D341Med (cell line): ENCODE results near the gene DGKQ.
"Not testable (repeated sequence)": the region's sequence is repeated elsewhere in the genome, so short reads cannot be mapped to it uniquely, and the experiment has no call there.

Source experiments
- DNase-seq: peaks from one replicate; pipeline ENCODE4 v3.0.0; 2012; ENCODE audit warnings: low spot score

Gene DGKQ

DNA sequence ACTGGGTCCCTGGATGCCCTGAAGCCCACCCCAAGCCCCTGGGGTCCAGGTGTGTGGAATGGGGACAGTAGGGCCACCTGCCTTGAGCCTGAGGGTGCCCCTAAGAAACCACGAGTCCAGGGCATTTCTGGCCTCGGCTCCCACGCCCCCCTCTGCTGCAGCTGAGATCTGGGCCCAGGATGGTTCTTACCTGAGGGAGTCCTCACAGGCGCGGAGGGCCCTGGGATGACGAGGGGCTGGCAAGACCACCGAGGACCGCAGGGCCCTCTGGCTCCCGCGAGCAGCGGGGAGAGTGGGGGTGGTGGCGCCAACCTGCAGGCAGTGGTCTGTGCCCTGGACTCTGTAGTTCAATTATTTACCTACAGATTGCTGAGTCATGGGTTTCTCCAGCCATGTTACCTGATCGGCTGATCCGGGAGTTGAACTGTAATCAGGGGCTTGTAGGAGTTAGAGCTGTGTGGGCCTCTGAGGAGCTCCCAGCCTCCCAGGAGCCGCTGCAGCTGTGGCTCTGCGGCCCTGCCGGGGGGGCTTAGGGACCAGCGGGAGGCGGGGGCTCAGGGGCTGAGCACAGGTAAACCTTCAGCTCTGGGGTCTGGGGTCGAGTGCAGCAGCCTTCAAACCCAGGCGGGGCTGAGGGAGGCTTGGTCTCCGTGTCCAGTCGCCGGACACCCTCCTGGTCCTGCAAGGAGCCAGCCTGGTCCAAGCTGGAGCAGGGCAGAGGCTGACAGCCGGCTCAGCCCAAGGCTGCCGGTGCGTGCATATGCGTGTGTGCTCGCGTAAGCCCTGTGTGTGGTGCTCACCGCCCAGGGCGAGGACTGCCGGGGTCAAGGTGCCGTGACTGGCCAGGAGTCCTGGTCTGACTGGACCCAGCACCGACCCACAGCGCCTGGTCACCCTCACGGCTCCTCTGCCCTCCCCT lies 20.0 kb upstream of the DGKQ start, which contains the start of gene SLC26A1:
Gene SLC26A1, minus strand, starts transcription at position 294 of the 919 bp plus-strand sequence. CDS start 1,701 bp downstream, outside the sequence.
- no peak for DNase-seq

DNA sequence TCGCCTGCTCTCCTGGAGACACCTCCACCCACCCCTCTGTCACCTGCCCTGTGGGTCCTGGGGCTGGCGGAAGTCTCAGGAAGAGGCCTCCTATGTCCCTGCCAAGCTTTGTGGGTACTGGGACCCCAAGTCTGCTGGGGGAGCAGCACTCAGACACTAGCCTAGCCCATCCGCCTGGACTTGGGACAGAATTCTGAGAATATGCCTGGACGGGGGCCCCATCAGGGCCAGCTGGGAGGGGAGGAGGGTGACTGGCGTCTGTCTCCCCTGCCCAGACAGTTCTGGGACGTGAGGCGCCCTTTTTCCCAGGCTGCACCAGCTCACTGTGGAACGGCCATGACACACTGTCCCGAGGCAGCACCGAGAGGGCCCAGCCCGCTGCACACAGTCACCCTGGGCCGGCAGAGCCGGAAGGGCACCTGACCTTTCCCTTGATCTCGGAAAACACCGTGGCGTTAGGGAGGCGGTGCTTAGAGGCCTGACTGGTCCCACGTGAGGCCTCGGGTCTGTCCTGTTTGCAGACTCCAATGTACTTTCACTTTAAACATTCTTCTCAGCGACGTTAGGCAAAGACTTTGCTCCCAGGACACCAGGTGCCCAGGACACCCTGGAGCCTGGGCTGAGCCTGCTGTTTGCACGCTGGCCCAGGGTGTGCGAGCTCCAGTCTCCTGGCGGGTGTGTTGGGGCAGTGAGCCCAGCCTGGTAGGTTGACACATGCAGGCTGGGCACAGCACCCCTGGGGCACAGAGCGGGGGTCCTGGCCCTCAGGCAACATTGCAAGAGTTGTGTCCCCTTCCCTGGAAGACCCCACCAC lies 19.1 kb upstream of the DGKQ start:
- DNase-seq: no peak

DNA sequence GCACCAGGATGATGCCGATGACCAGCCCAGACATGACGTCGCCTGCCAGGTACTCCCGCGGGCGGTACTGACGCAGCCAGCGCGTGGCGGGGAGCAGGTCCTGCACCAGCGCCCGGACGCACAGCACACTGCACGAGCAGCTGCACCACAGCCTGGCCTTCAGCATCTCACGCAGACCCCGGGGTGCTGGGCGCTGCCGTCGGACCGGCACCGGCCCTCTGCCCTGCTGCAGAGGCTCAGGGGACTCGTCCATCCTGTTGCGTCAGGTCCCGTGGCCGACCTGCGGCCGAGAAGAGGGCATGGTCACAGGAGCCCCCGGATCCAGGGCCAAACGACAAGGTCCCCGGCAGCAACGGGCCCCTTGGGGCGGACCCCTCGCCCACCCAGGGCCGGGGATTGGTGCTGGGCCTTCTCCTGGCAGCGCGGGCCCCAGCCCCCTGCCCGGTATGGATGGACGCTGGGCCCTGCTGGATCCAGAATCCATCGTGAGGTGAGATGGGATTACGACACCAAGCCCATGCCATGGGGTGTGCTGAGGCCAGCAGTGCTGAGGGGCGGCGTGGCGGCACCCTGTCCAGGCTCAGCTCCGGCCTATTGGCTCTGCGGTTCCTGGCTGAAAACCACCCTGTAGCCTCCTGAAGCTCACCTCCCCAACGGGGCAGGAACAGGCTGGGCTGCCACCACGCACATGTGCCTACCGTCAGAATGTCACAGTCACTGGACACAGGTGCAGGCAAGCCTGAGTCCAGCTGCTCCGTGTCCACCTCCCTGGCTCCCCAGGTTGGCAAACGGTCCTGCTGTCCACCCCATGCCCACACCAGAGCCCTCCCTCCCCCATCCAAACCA lies 18.3 kb upstream of the DGKQ start:
- no peak for DNase-seq

- no peak for DNase-seq
These were observed 17.5 kb upstream of the DGKQ start for GRCh38 chr4:990746-991367.

DNA sequence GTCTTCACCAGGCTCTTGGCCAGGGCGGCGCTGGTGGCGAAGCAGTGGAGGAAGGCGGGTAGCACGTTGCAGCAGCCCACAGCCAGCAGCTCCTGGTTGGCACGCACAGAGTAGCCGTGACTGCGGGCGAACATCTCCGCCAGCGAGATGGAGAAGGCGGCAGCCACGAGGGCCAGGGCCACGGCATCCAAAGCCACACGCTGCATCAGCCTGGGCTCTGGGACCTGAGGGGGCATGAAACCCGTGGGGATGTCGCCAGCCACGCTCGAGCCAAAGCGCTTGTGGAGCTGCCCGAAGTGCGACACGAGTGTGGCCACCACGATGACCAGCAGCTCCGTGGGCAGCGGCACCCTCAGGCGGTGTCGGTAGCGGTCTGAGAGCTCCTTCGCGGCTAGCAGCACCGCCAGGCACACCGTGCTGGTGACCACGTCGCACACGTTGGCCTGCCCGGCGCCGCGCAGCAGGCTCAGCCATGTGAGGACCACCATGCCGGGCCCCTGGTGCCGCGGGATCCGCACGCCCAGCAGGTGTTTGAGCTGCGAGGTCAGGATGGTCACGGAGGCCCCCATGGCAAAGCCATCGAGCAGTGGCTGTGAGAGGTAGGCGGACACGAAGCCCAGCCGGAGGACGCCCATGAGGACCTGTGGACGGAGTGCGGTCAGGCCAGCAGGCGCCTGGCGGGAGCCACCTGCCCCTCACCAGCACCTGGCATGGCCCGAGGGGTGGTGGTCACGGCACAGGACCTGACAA lies 16.5 kb upstream of the DGKQ start:
- no peak for DNase-seq

- DNase-seq: no peak
These were observed 15.7 kb upstream of the DGKQ start for GRCh38 chr4:988726-989721.

- DNase-seq: no peak
These were observed 14.5 kb upstream of the DGKQ start for GRCh38 chr4:987624-988513.

DNA sequence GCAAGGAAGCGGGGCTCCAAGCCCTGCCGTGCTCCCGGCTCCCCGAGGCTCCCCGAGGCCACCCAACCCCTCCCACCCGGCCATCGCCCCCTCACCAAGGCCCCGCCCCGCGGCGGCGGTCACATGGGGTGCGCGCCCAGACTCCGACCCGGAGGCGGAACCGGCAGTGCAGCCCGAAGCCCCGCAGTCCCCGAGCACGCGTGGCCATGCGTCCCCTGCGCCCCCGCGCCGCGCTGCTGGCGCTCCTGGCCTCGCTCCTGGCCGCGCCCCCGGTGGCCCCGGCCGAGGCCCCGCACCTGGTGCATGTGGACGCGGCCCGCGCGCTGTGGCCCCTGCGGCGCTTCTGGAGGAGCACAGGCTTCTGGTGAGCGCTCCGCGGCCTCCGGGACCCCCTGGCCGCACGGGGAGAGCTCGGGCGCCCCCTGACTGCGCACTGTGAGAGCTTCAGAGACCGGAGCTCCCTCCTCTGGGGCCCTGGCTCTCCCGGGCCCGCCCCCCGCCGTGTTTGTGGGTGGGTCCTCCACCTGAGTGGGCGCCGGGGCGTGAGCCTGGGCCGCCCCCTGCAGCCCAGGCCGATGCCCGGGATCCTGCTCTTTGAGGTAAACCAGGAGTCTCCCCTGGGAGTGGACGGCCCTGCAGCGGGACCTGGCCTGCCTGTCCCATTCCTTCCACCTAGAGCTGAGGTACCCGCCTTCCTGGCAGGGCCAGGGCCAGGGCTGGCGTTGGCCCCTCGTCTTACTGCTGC lies 13.7 kb upstream of the DGKQ start, which contains the start of gene IDUA:
Gene IDUA, plus strand, starts transcription at position 166 of the 745 bp plus-strand sequence. Its CDS starts 41 bp downstream, at position 207.
- DNase-seq: peak; percentile 94

DNA sequence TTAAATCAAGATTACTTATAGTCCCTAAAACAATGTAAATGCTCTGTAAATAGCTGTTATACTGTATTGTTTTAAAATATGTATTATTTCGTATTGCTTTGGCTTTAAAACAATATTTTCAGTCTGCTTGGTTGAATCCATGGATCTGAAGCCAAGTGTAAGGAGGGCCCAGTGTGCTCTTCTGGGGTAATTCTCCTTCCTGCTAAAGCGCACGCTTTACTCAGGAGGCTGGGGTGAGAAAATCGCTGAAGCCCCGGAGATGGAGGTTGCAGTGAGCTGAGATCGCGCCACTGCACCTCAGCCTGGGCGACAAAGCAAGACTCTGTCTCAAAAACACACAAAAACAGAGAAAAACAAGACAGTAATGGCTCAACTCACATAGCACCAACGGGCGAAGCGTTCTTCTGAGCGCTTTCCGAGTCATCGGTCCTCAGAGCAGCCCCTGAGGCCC lies 13.1 kb upstream of the DGKQ start:
- no peak for DNase-seq

- no peak for DNase-seq
These were observed 11.9 kb upstream of the DGKQ start for GRCh38 chr4:985123-985830.

DNA sequence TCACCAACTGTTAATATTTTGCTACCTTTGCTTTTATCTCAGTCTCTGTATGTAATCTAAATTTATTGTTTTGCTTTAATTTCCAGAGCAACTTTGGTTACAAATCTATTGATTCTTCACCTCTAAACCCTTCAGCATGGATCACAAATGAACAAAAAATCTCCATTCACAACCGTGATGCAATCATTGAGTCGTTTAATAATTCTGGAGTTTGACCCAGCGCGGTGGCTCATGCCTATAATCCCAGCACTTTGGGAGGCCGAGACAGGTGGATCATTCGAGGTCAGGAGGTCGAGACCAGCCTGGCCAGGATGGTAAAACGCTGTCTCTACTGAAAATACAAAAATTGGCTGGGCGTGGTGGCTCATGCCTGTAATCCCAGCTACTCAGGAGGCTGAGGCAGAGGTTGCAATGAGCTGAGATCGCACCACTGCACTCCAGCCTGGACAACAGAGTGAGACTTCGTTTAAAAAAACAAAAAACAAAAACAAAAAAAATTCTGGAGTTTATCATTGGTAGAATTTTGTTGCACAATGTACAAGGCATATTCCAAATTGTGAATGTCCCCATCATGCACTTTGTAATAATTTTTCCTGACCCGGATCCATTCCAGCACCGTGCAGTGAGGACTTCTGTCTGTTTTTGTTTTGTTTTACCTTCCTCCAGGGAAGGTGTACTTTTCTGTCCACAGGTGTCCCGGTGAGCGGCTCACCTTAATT lies 11.1 kb upstream of the DGKQ start:
- no peak for DNase-seq

GRCh38 chr4:982814-983213 lies 9.4 kb upstream of the DGKQ start:
- no peak for DNase-seq

DNA sequence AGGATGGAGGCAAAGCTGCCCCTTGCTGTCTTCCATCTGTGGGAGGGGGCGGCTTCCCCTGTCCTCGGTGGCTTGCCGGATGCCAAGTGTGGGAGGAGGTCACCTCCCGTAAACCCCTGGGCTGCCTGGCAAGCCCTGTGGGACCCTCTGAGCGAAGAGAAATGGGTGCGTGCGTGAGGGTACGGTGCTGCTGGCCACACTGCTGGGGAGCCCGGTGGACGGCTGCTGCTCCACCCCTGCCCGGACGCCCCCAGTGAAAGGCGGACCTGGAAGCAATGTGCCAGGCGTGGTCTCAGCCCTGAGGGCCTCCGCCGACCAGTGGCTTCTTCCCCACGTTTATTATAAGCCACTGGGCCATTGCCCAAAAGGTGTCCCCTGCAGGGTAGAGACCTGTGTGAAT lies 8.9 kb upstream of the DGKQ start:
- DNase-seq: no peak

DNA sequence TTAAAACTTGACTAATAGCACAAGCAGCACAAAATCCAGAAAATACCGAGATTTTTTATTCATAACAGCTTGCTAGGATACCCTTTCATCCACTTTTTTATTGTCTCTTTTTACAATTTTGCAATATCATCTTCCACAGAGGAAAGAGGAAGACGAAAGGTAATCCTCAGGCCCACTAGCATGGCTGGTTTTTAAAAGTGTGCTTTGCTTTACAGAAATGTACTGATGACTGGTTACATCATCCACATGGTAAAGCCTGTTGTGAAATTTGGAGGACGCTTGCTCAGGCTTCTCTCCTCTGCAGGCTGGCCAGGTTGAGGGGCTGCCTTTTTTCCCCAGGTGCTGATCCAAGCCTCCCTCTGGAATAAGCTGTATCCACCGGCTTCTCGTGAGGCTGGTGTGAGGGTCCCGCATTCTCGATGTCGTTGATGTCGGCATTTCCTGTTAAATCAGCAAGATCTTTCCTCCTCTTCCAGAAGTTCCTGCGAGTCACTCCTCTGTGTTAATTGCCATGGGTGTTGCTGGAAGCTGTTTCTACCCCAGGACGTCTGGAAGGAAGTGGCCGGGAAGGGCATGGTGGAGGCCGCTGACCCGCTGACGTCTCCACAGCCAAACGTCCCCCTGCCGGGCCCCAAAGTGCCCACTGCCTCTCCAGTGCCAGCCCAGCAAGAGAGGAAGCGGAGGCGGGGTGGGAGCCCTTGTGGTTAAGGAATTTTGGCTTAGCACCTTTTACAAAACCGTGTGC lies 5.8 kb upstream of the DGKQ start:
- no peak for DNase-seq

GRCh38 chr4:976016-976415 lies 2.6 kb upstream of the DGKQ start:
- not testable (repeated sequence) for DNase-seq

GRCh38 chr4:974668-975067 lies 1.3 kb upstream of the DGKQ start:
- DNase-seq: no peak
